WERI-Rb-1 (cell line): ENCODE data around the gene IFNL1.
"Not testable (repeated sequence)": the region's sequence is repeated elsewhere in the genome, so short reads cannot be mapped to it uniquely, and the experiment has no call there.

Experiments used
- DNase-seq: peaks from one replicate; pipeline ENCODE4 v3.0.0-alpha.2; 2020
- H3K27ac ChIP-seq: fragments of 250-450 bp; sonication (Bioruptor Pico); 2 replicates; pipeline ENCODE4 v1.5.1; 2020; ENCODE audit warnings: mild to moderate bottlenecking, moderate library complexity
- H3K27me3 ChIP-seq: fragments of 250-450 bp; sonication (Bioruptor Pico); 2 replicates; pipeline ENCODE4 v1.5.1; 2021; ENCODE audit warnings: mild to moderate bottlenecking, low read depth, moderate library complexity; ENCODE audit not compliant: insufficient read depth, severe bottlenecking
- H3K36me3 ChIP-seq: fragments of 250-450 bp; sonication (Bioruptor Pico); 2 replicates; pipeline ENCODE4 v1.5.1; 2020; ENCODE audit warnings: mild to moderate bottlenecking, moderate library complexity
- H3K4me3 ChIP-seq: 2 replicates; pipeline ENCODE4 v1.5.1; 2011; ENCODE audit warnings: low read depth, mild to moderate bottlenecking, control low read depth, low read length
- H3K9me3 ChIP-seq: fragments of 250-450 bp; sonication (Bioruptor Pico); 2 replicates; pipeline ENCODE4 v1.5.1; 2021; ENCODE audit warnings: mild to moderate bottlenecking, moderate library complexity; ENCODE audit not compliant: severe bottlenecking
- TF ChIP-seq, protein P1 (sequence below): IDR thresholded peaks from 2 replicates; pipeline ENCODE4 v1.5.1; 2011; ENCODE audit warnings: low read depth, mild to moderate bottlenecking, control low read depth, inconsistent platforms, low read length

The IFNL1 gene

DNA sequence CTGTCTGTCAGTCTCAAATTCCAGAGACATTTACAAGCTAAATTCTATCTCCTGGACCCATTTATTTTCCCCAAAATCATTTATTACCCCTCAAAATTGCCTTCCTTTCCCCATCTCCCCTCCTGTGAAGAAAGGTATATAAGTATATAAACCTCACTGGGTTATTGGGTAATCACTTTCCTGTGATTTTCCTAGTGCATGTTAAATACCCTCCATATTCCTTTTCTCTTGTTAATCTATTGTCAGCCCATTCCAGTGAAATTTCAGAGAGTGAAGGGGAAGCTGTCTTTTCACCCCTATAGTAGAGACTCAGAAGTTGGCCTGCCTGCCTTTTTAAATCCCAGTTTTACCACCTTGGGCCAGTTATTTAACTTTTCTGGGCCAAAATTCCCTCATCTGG lies 9.9 kb downstream of the IFNL1 start:
- H3K27me3 ChIP-seq = no peaks in the 10 kb centered on the region
- H3K36me3 ChIP-seq = peaks cover 48% of the 10 kb centered on the region

DNA sequence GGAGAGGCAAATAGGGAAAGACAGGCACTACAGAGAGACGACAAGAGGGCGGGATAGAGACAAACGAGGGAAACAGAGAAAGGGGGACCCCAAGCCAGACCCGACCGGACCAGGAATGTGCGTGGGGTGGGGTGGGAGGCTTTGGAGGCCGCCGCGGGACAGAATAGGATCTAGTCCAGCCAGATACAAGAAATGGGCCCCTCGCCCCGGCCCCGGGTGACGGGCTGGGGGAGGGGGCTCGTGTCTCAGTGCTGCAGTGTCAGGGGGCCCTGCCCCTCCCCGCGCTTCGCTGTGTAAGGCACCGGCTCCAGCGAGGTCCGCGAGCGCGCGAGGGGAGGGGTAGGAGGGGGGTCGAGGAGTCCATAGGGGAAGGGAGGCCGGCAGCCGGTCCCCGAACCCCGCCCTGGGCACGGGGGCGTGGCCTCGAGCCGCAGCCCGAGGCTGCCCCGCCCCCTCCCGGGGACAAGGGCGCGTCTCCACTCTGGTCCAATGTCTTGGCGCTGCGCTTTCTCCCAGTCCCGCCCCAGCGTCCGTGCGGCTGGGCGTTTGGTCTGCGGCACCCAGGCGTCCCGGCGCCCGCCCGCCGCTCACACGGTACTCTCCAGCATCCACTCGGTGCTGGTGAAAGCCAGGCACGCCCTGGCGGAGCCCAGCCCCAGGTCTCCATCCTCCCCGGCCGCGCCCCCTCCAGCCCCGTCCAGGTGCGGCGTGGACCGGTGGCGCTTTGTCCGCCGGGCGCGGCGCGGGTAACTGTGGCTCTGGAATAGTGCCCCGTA lies 11.0 kb downstream of the IFNL1 start:
- no peak for DNase-seq
- H3K36me3 ChIP-seq = peaks cover 59% of the 10 kb centered on the region
- H3K27ac ChIP-seq = no peak overlapping the region
- H3K27me3 ChIP-seq = no peaks in the 10 kb centered on the region
- no peaks in the 10 kb centered on the region for H3K9me3 ChIP-seq
- H3K4me3 ChIP-seq = no peak overlapping the region
- TF ChIP-seq, protein P1, sequence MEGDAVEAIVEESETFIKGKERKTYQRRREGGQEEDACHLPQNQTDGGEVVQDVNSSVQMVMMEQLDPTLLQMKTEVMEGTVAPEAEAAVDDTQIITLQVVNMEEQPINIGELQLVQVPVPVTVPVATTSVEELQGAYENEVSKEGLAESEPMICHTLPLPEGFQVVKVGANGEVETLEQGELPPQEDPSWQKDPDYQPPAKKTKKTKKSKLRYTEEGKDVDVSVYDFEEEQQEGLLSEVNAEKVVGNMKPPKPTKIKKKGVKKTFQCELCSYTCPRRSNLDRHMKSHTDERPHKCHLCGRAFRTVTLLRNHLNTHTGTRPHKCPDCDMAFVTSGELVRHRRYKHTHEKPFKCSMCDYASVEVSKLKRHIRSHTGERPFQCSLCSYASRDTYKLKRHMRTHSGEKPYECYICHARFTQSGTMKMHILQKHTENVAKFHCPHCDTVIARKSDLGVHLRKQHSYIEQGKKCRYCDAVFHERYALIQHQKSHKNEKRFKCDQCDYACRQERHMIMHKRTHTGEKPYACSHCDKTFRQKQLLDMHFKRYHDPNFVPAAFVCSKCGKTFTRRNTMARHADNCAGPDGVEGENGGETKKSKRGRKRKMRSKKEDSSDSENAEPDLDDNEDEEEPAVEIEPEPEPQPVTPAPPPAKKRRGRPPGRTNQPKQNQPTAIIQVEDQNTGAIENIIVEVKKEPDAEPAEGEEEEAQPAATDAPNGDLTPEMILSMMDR = no peak

More for the DNA sequence above, 9.9 kb downstream of the IFNL1 start:
- H3K4me3 ChIP-seq = no peak overlapping the region
- no peaks in the 10 kb centered on the region for H3K9me3 ChIP-seq
- TF ChIP-seq, protein P1 = no peak
- DNase-seq = no peak
- H3K27ac ChIP-seq = no peak overlapping the region

DNA sequence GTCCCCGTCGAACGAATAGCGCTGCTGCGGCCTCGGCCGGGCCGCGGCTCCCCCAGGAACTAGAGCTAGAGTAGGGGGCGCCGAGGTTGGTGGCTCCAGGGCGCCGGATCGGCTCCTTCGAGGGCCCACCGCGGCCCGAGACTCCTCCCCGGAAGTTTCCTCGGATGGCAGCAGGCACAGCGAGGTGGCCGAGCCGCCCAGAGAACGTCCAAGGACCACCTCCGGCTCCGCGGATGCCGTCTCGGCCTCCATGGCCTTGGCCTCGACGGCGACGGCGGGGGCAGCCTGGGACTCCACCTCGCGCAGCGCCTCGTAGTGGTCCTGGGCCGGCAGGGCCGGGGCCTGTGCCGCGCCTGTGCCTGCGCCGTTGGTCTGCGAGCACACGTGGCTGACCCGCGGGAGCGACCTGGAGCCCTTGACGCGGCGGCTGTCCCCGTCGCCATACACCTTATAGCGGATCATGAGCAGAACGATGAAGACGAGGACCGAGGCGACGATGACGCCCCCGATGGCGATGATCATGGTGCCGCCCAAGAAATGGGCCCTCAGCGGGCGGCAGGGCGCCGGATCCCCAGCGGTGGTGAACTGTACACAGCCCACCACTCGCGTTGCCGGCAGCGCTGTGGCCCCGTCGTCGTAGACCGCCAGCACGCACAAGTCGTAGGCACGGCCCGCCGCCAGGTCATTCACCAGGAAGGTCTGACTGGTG lies 11.8 kb downstream of the IFNL1 start:
- no peaks in the 10 kb centered on the region for H3K27me3 ChIP-seq
- peaks cover 67% of the 10 kb centered on the region for H3K36me3 ChIP-seq
- TF ChIP-seq, protein P1 = no peak
- H3K4me3 ChIP-seq = no peak overlapping the region
- DNase-seq = no peak
- H3K9me3 ChIP-seq = no peaks in the 10 kb centered on the region
- no peak overlapping the region for H3K27ac ChIP-seq

DNA sequence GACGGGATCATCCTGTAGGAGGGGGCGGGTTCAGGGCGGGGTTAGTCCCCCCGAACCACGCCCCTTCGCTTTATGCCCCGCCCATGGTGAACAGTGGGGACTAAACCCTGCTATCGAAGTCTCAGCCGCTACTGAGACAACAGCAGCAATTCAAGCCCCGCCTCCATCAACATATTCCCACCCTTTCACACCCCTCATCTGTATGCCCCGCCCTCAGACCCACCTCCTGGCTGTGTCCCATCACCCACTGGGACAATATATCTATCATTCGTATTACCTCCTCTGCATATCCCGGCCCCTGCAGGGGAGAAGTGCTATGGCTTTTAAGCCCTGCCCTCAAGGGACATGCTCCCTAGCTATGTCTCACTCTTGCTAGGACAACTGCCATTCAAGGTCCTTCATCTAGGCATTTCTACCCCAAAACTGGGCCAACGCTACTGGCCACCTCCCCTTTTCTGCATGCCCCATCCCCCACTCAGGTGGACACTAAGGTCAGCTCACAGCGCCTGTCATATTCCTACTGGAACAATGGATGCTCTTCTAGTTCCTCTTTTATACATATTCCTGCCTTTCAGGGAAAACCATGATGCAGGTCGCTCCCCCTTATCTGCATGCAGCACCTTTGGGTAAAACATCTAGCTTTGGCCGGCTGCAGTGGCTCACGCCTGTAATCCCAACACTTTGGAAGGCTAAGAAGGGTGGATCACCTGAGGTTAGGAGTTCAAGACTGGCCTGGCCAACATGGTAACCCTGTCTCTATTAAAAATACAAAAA lies 12.5 kb downstream of the IFNL1 start:
- no peak overlapping the region for H3K4me3 ChIP-seq
- TF ChIP-seq, protein P1 = no peak
- DNase-seq = peak; percentile 45

DNA sequence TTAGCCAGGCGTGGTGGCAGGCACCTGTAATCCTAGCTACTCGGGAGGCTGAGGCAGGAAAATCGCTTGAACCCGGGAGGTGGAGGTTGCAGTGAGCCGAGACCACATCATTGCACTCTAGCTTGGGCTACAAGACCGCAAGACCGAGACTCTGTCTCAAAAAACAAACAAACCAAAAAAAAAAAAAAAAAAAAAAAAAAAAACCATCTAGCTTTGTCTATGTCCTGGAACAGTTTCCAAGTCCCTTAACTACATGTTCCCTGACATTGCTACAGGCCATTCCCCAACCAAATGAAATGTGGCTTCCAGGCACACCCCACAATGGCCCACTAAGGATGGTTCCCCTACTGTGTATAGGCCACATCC lies 13.1 kb downstream of the IFNL1 start:
- H3K27ac ChIP-seq, H3K27me3 ChIP-seq, DNase-seq, H3K4me3 ChIP-seq, H3K9me3 ChIP-seq: not testable (repeated sequence)
- H3K36me3 ChIP-seq = peaks cover 80% of the 10 kb centered on the region

More for the DNA sequence above, 12.5 kb downstream of the IFNL1 start:
- H3K36me3 ChIP-seq = peaks cover 74% of the 10 kb centered on the region
- no peaks in the 10 kb centered on the region for H3K27me3 ChIP-seq
- H3K27ac ChIP-seq = no peak overlapping the region
- H3K9me3 ChIP-seq = no peaks in the 10 kb centered on the region
